ENCODE measurements around the gene RNASEH2B. TPM values are rescaled to one million over a fixed set of nuclear protein-coding genes. Genes with fewer than 3 reads are reported as not detected.

RNASEH2B gene
- polyA plus RNA-seq, 4 donors = 51.3 to 66.9 (median 59.6) TPM

DNA sequence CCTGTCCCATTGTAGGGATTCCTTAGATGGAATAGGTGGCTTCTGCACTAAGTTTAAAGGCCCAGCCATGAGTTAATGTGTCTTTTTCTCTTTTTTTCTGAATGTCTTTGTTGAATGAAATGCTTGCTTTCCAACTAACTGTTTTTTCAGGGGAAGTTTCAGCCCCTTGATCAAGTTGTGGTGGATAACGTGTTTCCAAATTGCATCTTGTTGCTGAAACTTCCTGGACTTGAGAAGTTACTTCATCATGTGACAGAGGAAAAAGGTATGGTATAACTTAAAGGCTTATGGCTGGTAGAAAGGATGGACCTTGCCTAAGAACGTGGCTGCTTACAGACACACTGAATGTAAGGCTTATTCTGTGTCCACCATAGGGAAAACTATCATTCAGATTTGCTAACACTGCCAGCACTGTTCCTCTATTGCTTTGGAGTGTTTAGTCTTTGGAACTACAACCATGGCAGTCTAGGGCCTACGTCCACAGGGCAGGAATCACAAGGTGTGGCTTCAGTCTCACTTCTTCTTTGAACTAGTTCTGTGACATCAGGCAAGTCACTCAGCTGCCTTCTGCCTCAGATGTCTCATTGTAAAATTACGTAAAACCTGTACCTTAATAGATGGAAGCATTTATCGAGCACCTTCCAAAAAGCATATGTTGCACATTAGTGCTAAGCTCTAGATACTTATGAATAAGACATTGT is 25.3 kb downstream of the RNASEH2B start:
- no peak for DNase-seq (ENCODE audit: low read depth in 4 of 4, low spot score in 2 of 4)

DNA sequence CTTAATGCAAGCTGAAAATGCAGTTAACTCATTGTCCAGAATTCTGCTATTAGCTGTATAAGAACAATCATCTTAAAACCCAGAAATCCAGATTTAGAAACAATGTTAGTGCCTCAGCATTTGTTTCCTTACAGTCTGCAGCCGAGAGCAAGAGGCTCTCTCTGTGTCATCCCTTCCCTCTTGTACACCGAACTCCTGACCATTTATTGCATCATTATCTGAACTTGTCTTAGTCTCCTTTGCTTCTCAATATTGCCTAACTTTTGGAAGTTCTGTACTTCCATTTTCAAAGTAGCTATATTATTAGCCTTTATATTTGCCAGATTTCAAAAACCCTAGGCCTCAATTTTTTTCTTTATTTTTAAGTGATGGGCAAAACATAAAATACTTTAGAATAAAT is 27.1 kb downstream of the RNASEH2B start:
- DNase-seq (ENCODE audit: low read depth in 4 of 4, low spot score in 2 of 4) = no peak

DNA sequence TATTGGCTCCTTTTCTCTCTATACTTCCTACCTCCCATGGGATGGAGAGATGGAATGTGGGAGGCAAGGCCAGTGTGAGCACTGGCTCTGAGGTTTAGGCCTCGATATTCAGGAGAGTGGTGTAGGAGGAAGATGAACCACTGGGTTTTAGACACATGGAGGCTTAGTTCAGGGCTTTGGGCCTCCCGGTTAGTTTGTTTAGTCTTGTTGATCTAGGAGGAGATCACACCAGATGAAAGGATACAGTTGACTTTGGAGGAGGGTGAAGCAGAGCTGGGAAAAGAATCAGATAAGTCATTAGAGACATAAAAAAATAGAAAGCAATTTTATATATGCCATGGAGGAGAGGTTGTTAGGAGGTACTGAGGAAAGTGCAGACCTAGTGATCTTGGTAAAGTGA is 30.9 kb downstream of the RNASEH2B start:
- DNase-seq (ENCODE audit: low read depth in 4 of 4, low spot score in 2 of 4) = no peak

DNA sequence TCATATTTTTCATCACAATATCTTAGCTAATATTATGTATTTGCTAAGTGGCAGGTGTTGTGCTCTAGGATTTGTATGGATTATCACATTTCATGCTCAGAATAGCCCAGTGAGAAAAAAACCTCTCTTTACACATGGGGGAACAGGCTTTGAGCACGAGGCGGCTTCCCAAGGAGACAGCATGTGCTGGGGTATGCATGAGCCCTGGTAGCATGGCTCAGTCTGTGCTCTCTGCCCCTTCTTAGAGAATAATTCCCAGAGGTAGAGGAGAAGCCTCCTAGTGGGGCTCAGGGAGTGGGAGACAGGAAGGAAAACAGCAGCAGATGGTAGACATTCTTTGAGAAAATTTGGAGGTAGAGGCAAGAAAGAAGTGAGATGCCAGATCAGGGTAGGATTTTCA is 31.6 kb downstream of the RNASEH2B start:
- no peak for DNase-seq (ENCODE audit: low read depth in 4 of 4, low spot score in 2 of 4)

DNA sequence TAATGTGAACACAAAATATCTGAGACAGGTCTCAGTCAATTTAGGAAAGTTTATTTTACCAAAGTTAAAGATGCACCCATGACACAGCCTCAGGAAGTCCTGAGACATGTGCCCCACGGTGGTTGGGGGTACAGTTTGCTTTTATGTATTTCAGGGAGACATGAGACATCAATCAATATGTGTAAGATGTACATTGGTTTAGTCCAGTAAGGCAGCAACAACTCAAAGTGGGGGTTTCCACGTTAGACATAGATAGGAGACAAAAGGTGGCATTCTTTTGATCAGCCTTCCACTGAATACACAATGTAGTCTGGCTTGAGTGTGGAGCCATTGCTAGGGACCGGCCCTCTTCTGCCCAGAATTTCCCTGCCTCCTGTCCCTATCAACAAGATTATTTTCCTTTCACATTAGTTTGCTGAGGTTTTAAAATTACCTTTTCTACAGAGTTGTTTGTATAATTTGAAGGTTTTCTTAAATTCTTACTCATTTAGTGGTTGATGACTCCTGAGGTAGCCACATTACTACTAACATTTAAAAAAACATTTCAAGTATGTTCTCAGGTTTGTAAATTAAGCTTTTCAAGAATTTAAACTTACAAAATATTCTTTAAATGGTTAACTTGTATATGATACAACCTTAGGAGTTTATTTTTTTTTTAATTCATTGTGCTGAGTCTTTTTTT is 33.2 kb downstream of the RNASEH2B start:
- no peak for DNase-seq (ENCODE audit: low read depth in 4 of 4, low spot score in 2 of 4)

DNA sequence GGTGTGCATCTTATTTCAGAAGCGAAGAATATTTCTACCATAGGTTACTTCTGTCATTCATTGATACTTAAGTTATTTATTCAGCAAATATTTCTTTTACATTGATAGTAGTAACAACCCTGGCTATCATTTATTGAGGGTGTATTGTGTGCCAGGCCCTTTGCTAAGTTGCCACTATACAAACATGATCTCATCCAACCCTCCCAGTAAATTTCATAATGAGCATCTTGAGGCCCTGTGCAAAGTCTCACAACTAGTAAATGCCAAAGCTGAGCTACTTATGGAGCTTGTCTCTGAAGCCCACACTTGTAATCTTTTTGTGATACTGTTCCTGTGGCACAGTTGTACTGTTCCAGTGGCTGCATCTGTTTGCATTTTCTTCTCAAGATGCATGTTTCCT is 36.1 kb downstream of the RNASEH2B start:
- no peak for DNase-seq (ENCODE audit: low read depth in 4 of 4, low spot score in 2 of 4)

DNA sequence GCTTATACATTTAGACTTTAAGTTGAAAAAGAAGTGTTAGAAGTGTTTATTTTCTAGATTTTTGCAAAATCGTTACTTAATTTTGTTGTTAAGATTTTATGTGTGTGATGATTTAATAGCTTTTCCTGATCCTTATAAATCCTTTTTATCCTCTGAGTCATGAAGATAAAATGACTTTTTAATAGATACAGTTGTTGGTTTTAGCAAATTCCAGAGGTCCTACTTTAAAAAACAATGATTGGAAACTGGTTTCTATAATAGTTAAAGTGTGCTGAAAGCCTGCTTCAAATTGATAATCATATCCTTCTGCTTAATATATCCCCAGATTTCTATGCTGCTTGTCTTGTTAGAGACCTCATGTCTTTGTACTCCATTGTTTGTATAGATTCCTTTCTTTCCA is 39.0 kb downstream of the RNASEH2B start:
- no peak for DNase-seq (ENCODE audit: low read depth in 4 of 4, low spot score in 2 of 4)

DNA sequence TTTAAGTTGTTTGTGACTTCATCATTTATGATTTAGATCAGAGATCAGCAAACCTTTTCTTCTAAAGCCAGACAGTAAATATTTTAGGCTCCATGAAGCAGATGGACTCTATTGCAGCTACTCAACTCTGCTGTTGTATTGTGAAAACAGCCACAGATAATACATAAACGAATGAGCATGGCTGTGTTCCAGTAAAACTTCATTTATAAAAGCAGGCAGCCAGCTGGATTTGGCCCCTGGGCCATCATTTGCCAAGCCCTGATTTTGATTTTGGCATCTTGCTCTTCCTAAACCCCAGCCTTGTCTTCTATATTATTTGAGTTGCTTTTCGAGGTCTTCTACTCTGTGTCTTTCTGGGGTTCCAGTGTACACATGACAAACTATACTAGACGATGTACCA is 41.3 kb downstream of the RNASEH2B start:
- no peak for DNase-seq (ENCODE audit: low read depth in 4 of 4, low spot score in 2 of 4)

DNA sequence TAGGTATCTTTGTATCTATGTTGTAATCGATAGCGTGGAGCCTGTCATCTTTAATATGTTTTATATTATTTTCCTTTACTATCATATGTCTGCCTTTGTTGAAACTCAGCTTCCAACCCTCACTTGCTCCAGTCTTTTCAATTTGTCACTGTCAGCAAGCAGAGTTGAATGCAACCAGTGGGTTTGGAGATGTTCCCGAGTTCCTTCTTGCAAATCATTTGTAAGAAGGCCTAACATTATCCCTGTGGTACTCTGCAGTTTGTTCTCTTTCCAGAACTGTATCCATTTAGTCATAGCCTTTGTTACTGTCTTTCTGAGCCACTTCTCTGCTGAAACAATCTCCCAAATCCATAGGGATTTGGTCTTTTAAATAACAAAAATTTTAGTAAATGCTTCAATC is 41.8 kb downstream of the RNASEH2B start:
- no peak for DNase-seq (ENCODE audit: low read depth in 4 of 4, low spot score in 2 of 4)

DNA sequence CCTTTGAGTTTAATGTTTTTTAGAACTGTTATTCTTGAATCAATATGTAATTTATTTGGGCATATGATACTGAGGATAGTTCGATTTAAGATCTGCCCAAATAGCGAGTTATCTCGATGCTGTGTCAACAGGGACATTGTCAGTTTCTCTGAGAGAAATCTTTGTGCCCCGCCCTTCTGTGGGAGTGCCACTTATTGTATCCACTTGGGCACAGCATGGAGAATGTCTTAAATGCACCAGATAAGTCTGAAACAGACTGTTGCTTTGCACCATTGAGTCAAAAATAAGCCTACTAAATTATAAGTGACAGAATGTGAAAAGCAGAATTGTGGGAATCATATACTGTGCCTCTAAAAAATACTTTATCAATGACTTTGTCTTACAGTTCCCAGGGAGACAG is 45.6 kb downstream of the RNASEH2B start:
- no peak for DNase-seq (ENCODE audit: low read depth in 4 of 4, low spot score in 2 of 4)

DNA sequence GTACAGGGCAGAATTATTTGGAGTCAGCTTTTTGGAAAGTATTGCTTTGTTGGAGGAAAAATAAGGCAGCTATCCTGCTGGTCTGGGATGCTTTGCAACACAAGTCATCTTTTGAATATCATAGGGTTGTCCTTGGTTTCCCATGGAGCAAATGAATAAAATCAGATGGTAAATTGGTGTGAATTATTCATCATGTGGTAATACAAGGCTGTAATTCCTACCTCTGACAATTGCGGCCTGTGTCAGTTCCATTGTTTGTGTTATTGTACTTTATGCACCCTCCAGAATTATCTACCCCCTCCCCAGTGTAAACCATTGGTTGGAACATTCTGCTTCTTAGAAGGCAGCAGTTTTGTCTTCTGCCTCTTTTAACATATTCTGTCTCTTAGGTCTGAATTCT is 46.2 kb downstream of the RNASEH2B start:
- no peak for DNase-seq (ENCODE audit: low read depth in 4 of 4, low spot score in 2 of 4)

DNA sequence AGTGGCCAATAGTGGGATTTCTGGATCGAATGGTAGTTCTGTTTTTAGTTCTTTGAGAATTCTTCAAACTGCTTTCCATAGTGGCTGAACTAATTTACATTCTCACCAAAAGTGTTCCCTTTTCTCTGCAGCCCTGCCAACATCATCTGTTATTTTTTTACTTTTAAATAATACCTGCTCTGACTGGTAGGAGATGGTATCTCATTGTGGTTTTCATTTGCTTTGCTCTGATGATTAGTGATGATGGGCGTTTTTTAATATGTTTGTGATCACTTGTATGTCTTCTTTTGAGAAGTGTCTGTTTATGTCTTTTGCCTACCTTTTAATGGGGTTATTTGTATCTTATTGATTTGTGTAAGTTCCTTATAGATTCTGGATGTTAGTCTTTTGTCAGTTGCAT is 48.0 kb downstream of the RNASEH2B start:
- DNase-seq (ENCODE audit: low read depth in 4 of 4, low spot score in 2 of 4) = no peak

DNA sequence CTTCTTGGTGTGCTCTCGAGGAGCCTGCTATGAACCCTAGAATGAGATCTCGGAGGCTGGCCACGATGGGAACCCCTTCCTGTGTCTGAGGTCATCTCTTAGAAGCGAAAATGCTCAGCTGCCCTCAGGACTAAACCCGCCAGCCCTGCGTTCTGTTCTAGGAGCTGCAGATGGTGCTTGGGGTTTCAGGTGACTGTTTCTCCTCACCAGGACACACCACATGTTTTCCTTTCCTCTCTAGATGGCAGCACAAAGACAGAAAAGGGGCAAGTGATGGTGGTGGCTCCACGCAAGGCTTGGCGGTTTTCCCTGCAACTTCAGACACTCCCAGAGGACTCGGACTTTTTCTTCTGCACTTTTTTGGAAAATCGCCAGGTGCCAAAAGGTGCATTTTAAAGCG is 60.1 kb downstream of the RNASEH2B start:
- DNase-seq (ENCODE audit: low read depth in 4 of 4, low spot score in 2 of 4) = no peak

DNA sequence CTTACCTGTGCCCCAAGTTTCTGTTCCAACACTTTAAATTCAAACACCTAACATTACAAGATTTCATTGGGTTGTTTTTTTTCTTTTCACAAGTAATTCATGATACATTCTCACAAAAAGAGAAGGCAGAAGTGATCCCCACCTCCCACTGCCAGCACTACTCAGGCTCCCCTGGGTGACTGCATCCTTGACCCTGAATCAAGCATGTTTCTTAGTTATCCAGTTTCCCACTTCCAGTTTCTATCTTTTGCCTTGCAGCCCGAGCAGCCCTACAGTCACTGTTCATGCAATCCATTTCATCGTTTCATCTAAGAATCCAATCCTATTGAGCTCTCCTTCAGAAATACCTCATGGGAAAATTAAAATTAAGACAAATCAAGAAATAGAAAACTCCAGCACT is 61.4 kb downstream of the RNASEH2B start:
- DNase-seq (ENCODE audit: low read depth in 4 of 4, low spot score in 2 of 4) = no peak

DNA sequence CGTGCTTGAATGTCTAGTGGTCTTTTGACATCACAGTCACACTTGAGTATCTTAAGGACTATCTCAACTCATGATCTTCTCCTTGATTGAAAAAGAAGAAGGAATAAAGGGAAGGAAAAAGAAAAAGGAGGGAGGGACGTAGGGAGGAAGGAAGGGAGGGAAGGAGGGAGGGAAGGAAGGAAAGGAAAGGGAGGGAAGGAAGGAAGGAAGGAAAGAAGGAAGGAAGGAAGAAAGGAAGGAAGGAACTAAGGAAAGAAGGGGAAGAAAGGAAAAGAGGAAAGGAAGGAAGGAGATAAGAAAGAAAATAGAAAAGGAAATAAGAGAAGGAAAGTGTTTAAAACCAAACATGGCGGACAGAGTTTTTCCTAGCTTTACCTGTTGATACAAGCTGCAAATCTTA is 64.7 kb downstream of the RNASEH2B start:
- DNase-seq (ENCODE audit: low read depth in 4 of 4, low spot score in 2 of 4) = no peak

DNA sequence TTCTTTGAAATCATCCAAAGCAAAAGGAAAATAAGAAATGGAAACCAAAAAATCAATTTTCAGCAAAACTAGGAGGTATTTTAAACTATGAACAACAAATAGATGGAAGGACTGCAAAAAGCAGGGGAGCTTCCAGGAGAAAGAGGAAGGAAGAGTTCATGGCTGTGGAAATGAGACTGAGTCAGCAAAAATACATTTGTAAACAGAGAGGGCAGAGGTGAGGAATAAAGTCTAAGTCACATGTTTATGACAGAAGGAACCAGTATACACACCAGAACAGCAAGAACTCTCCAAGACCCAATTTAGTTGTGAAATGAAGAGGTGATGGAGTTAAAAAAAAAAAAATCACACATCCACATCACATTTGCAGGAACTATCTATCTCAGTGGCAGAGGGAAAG is 69.6 kb downstream of the RNASEH2B start:
- DNase-seq (ENCODE audit: low read depth in 4 of 4, low spot score in 2 of 4) = no peak

DNA sequence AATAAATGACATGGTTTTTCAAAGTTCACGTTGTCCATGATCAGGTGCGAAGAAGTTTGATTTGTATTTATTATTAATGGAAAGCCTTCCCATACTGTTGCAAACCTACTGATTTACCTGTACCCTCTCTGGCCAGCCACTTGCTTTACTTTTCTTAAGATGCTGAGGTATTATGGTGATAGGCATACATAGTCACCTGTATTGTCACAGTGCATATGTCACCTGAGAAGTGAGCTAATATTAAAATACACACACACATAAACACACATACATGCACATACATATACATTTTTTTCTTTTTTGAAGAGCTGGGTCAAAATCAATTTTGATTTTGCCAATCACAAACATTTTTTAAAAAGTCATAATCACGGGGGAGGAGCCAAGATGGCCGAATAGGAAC is 72.1 kb downstream of the RNASEH2B start:
- DNase-seq (ENCODE audit: low read depth in 4 of 4, low spot score in 2 of 4) = no peak

DNA sequence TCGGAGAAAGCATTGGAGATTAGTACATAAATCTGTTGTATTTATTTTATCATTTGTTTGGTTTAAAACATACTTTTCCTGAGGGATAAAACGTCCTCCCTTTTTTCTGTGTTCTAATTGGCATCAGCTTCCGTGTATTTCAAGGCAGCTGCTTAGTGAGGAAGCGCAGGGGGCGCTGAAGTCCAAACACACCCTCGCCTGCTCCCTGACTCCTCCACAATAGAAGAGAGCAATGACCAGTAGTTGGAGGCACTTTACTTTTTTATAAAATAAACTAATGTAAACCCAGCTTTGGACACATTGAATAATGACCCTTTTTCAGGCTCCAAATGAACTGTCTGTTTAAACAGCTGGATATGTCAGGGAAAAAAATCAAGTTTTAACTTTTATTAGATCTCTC is 79.9 kb downstream of the RNASEH2B start:
- no peak for DNase-seq (ENCODE audit: low read depth in 4 of 4, low spot score in 2 of 4)

DNA sequence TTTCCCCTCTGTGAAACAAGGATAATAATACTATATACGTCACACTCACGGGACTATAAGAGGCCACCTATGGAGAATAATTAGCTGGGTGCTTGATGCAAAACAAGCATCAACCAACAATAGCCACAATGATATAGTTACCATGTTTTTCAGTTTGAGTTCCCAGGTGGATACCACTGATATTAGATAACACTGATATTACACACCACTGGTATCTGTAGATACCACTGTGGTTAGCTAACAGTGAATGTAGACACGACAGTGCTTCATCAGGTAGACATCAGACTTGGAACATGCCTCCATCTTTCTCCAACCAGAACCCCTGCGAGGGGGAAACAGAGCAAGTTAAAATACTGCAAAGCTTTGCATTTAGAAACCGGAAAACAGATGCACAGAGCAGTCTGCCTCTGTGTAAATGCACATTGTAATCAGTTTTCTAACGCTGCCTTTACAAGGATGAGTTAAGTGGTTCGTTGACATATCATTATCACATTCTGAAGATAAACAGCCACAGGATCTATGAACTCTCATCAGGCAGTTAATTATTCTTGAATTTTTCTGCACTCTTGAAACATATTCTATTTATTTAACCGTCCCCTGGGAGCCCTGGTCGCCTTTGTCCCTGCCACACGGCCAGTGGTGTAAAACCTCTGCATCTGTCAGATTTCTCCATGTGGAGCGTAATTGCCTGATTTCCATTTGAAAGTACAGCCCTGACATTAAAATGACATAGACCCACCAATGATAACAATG is 80.7 kb downstream of the RNASEH2B start:
- no peak for DNase-seq (ENCODE audit: low read depth in 4 of 4, low spot score in 2 of 4)

DNA sequence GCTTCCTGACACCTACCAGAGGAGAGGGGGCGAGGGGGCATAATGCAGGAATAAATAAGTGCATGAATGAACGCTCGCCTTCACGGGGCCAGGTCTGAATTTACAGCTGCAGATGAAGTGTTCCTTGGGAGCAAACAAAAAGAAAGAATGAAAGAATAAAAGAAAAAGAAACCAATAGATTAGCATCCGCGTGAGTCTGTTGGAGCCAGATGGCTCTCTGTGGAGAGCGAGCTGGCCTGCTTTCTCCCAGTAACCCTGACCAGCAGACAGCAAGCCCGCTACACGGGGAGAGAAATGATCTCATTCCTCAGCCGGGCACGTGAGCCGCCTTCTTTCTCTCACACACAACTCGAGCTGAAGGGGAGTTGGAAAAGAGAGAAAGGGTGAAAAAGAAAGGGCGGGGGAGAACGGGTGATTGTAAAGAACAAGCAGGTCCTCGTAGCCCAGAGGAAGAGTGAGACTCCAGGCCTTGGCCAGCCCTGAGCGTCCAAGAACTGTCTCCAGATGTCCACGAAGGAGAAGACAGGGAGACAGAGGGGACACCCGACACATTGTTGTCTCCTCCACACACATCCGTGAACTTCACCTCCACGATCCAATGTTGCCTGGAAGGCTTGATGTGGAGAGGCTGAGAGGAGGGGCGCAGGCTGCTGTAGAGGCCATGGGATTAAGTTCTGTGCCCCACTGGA is 81.4 kb downstream of the RNASEH2B start:
- no peak for DNase-seq (ENCODE audit: low read depth in 4 of 4, low spot score in 2 of 4)

All from left renal cortex interstitium (tissue), 4 donors.